ENCODE measurements around the gene CNGB1. TPM values are rescaled to one million over a fixed set of nuclear protein-coding genes. Genes with fewer than 3 reads are reported as not detected.
A peak's percentile ranks its signal among the peaks of the same experiment; 100 is the strongest.
"Not testable (repeated sequence)": the region's sequence is repeated elsewhere in the genome, so short reads cannot be mapped to it uniquely, and the experiment has no call there.

CNGB1 gene
- total and polyA plus RNA-seq, 4 donors = not detected

DNA sequence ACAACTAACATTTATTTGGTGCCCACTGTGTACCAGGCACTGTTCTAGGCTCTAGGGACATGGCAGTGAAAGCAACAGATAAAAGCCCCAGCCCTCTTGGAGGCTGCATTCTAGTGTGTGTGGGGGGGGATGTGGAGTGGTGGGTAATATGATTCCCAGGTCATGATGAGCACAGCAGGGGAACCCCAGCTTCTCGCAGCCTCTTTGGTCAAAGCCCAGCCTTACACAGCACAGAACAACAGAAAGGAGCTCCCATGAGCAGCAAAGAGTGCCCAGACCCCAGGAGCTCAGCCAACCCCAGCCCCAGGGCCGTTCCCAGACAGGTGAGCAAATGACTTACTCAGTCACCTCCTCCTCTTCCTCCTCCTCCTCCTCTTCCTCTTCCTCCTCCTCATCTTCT, 21.9 kb downstream of the CNGB1 start:
- Histone ChIP-seq H3K27ac (ENCODE audit: low read depth in 1 of 2, low read length in 2 of 2) (no peak overlapping the region), H3K4me3 (ENCODE audit: low read length in 2 of 2) (no peak overlapping the region), H3K36me3 (ENCODE audit: control insufficient read depth in 1 of 2, insufficient read depth in 2 of 2, low read length in 1 of 2) (no peaks in the 10 kb centered on the region), H3K4me1 (ENCODE audit: control insufficient read depth in 1 of 2, insufficient read depth in 2 of 2, low read length in 2 of 2) (no peaks in the 10 kb centered on the region), H3K9me3 (ENCODE audit: control insufficient read depth, low read length) (no peaks in the 10 kb centered on the region), H3K27me3 (ENCODE audit: control insufficient read depth in 1 of 2, insufficient read depth in 2 of 2, low read length in 1 of 2) (no peaks in the 10 kb centered on the region)
- ATAC-seq (ENCODE audit: low FRiP score) = no peak
- intact Hi-C loops (cut with DNase I) = no loop called here
- WGBS, 2 donors = 0 to 6% methylated on average over 2 of the region's 2 CpGs
- DNase-seq = no peak

DNA sequence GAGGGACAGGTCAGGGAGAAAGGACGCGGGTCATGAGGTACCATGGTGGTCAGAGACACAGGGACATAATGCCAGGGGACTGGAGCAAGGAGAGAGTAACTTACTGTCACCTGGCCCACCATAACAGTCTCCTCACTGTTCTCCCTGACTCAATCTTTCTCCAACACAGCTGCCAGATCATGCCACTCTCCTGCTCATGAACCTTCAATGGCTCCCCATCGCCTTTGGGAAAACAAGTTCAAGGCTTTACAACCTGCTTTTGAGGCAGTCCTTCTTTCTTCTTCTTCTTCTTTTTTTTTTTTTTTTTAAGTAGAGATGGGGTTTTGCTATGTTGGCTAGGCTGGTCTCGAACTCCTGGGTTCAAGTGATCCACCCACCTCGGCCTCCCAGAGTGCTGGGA, 22.9 kb downstream of the CNGB1 start:
- DNase-seq (no peak), ATAC-seq (ENCODE audit: low FRiP score) (no peak)
- no peak overlapping the region for H3K4me3 ChIP-seq (ENCODE audit: low read length in 2 of 2)
- no peaks in the 10 kb centered on the region for H3K36me3 ChIP-seq (ENCODE audit: control insufficient read depth in 1 of 2, insufficient read depth in 2 of 2, low read length in 1 of 2)
- intact Hi-C loops (cut with DNase I) = no loop called here
- no peaks in the 10 kb centered on the region for H3K27me3 ChIP-seq (ENCODE audit: control insufficient read depth in 1 of 2, insufficient read depth in 2 of 2, low read length in 1 of 2)
- no peaks in the 10 kb centered on the region for H3K4me1 ChIP-seq (ENCODE audit: control insufficient read depth in 1 of 2, insufficient read depth in 2 of 2, low read length in 2 of 2)
- WGBS, 2 donors = 89 to 92% methylated on average over 5 of the region's 5 CpGs
- H3K27ac ChIP-seq (ENCODE audit: low read depth in 1 of 2, low read length in 2 of 2) = no peak overlapping the region
- no peaks in the 10 kb centered on the region for H3K9me3 ChIP-seq (ENCODE audit: control insufficient read depth, low read length)

DNA sequence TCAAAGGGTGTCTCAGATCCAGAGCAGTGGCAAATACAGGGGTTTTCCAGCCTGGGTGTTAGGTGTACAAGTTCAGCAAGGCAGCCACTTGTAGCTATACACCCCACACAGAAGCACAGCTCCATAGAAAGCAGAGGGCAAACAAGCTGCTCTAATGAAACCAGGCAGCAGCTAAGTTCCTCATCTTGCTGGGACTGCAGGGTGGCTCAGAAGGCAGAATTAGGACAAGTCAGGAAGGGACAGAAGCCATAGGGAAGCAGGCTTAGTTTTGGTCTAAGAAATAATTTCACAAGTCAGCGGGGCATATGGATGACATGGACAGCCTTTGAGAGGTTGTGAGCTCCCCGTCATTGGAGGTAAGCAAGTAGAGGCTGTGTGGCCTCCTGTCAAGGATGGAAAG, 23.7 kb downstream of the CNGB1 start:
- no peaks in the 10 kb centered on the region for H3K27me3 ChIP-seq (ENCODE audit: control insufficient read depth in 1 of 2, insufficient read depth in 2 of 2, low read length in 1 of 2)
- DNase-seq (peak in 1 of 2 donors; percentile 18), ATAC-seq (ENCODE audit: low FRiP score) (no peak)
- H3K27ac ChIP-seq (ENCODE audit: low read depth in 1 of 2, low read length in 2 of 2) = no peak overlapping the region
- no peaks in the 10 kb centered on the region for H3K9me3 ChIP-seq (ENCODE audit: control insufficient read depth, low read length)
- intact Hi-C loops (cut with DNase I) = no loop called here
- no peaks in the 10 kb centered on the region for H3K36me3 ChIP-seq (ENCODE audit: control insufficient read depth in 1 of 2, insufficient read depth in 2 of 2, low read length in 1 of 2)
- H3K4me3 ChIP-seq (ENCODE audit: low read length in 2 of 2) = no peak overlapping the region
- 87 to 90% methylated on average over 2 of the region's 2 CpGs for WGBS, 2 donors
- H3K4me1 ChIP-seq (ENCODE audit: control insufficient read depth in 1 of 2, insufficient read depth in 2 of 2, low read length in 2 of 2) = no peaks in the 10 kb centered on the region

DNA sequence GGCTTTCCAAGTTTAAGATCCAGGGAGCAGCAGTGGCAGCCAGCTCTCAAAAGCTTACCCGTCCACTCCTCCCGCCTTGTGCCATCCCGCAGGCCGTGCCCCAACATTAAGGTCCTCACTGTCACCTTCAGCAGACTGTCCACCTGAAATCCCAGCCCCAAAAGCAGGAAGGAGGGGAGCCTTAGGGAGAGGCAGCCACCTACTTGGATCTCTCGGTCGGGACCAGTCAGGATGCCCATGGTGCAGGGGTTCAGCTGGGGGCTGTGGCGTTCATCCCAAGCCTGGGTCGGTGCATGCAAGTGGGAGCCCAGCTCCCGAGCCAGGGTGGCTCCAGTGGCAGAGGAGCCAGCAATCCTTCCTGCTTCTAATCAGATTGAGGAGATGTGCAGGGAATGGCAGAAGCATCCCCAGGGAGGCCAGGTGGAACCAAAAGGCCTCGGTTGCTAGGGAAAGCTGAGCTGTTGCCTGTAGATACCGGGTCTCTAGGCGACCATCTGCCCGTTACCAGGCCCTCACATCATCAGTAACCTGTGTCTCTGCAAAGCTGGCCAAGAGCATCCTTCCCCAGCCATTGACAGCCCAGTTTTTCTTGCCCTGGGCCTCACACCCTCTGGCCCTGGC, 24.6 kb downstream of the CNGB1 start:
- ATAC-seq (ENCODE audit: low FRiP score) (no peak), DNase-seq (peak in 1 of 2 donors; percentile 21)
- WGBS, 2 donors = 77 to 83% methylated on average over 13 of the region's 13 CpGs
- no peaks in the 10 kb centered on the region for H3K4me1 ChIP-seq (ENCODE audit: control insufficient read depth in 1 of 2, insufficient read depth in 2 of 2, low read length in 2 of 2)
- no peak overlapping the region for H3K4me3 ChIP-seq (ENCODE audit: low read length in 2 of 2)
- H3K27me3 ChIP-seq (ENCODE audit: control insufficient read depth in 1 of 2, insufficient read depth in 2 of 2, low read length in 1 of 2) = no peaks in the 10 kb centered on the region
- intact Hi-C loops (cut with DNase I) = no loop called here
- H3K9me3 ChIP-seq (ENCODE audit: control insufficient read depth, low read length) = no peaks in the 10 kb centered on the region
- no peaks in the 10 kb centered on the region for H3K36me3 ChIP-seq (ENCODE audit: control insufficient read depth in 1 of 2, insufficient read depth in 2 of 2, low read length in 1 of 2)
- H3K27ac ChIP-seq (ENCODE audit: low read depth in 1 of 2, low read length in 2 of 2) = no peak overlapping the region

DNA sequence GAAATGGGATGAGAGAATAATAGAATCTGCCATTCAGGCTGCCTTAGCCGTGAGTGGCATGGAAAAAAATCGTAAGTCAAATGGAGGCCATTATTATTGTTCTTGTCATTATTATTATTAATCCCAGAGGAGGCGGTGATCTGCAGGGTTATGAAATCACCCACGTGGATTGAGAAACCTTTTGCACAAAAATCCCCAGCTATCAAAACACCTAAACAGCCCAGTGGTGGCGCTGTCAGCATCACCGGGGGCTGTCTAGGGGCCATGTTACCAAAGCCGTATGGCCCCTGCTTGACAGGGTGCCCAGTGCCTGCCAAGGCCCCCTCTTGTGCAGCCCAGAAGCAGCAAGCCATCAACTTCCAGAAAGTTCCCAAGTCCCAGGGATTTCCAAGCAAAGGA, 25.2 kb downstream of the CNGB1 start:
- intact Hi-C loops (cut with DNase I) = no loop called here
- WGBS, 2 donors = 50 to 60% methylated on average over 7 of the region's 7 CpGs
- Histone ChIP-seq H3K27me3 (ENCODE audit: control insufficient read depth in 1 of 2, insufficient read depth in 2 of 2, low read length in 1 of 2) (no peaks in the 10 kb centered on the region), H3K4me3 (ENCODE audit: low read length in 2 of 2) (no peak overlapping the region), H3K9me3 (ENCODE audit: control insufficient read depth, low read length) (no peaks in the 10 kb centered on the region), H3K27ac (ENCODE audit: low read depth in 1 of 2, low read length in 2 of 2) (no peak overlapping the region), H3K4me1 (ENCODE audit: control insufficient read depth in 1 of 2, insufficient read depth in 2 of 2, low read length in 2 of 2) (no peaks in the 10 kb centered on the region), H3K36me3 (ENCODE audit: control insufficient read depth in 1 of 2, insufficient read depth in 2 of 2, low read length in 1 of 2) (no peaks in the 10 kb centered on the region)
- peak in 1 of 2 donors; percentile 21 for DNase-seq
- ATAC-seq (ENCODE audit: low FRiP score) = no peak

DNA sequence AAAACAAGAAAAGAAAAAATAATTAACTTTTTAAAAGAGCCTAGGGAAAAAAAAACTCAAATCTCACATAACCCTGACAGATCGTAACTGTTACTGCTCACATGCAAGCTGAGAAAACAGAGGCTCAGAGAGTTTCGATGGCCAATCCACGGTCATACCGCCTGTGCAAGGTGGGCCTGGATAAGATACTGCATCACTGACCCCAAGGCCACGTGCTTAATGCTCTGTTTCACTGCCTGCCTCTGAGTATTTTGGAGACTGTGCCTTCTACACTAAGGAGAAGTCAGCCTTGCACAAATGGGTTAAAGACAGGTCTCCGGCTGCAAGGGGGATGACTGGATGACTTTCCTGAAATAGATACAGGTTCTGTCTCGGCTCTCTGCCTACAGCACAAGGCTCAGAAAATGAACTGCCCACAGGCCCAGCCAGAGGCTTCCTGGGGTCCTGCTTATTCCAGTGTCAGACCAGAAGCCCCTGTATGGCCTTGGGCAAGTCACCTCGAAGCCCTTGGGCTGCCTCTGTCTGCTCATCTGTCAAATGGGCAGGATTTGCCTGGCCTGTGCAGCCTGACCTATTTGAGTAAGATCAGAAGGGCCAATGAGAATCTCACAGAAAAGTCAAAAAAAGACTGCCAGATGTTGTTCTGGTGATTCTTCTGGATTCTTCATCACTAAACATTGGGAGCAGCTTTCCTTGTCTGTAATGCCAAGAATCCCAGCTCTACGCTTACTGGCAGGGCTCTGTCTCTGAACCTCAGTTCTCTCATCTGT, 25.8 kb downstream of the CNGB1 start:
- WGBS, 2 donors = 82 to 83% methylated on average over 9 of the region's 9 CpGs
- ATAC-seq (ENCODE audit: low FRiP score) (no peak), DNase-seq (peak in 1 of 2 donors; percentile 12)
- Histone ChIP-seq H3K27me3 (ENCODE audit: control insufficient read depth in 1 of 2, insufficient read depth in 2 of 2, low read length in 1 of 2) (no peaks in the 10 kb centered on the region), H3K27ac (ENCODE audit: low read depth in 1 of 2, low read length in 2 of 2) (no peak overlapping the region), H3K36me3 (ENCODE audit: control insufficient read depth in 1 of 2, insufficient read depth in 2 of 2, low read length in 1 of 2) (no peaks in the 10 kb centered on the region), H3K4me3 (ENCODE audit: low read length in 2 of 2) (no peak overlapping the region), H3K9me3 (ENCODE audit: control insufficient read depth, low read length) (no peaks in the 10 kb centered on the region), H3K4me1 (ENCODE audit: control insufficient read depth in 1 of 2, insufficient read depth in 2 of 2, low read length in 2 of 2) (no peaks in the 10 kb centered on the region)
- intact Hi-C loops (cut with DNase I) = no loop called here

DNA sequence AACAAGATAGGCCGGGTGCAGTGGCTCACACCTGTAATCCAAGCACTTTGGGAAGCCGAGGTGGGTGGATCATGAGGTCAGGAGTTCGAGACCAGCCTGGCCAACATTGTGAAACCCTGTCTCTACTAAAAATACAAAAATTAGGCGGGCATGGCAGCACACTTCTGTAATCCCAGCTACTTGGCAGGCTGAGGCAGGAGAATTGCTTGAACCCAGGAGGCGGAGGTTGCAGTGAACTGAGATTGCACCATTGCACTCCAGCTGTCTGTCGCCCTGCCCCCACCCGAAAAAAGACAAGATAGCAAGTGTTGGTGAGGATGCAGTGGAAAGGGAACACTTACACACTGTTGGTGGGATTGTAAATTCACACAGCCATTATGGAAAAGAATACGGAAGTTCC, 27.5 kb downstream of the CNGB1 start:
- H3K9me3 ChIP-seq (ENCODE audit: control insufficient read depth, low read length); DNase-seq; intact Hi-C loops (cut with DNase I); H3K27ac ChIP-seq (ENCODE audit: low read depth in 1 of 2, low read length in 2 of 2); H3K4me3 ChIP-seq (ENCODE audit: low read length in 2 of 2); H3K4me1 ChIP-seq (ENCODE audit: control insufficient read depth in 1 of 2, insufficient read depth in 2 of 2, low read length in 2 of 2); H3K27me3 ChIP-seq (ENCODE audit: control insufficient read depth in 1 of 2, insufficient read depth in 2 of 2, low read length in 1 of 2); H3K36me3 ChIP-seq (ENCODE audit: control insufficient read depth in 1 of 2, insufficient read depth in 2 of 2, low read length in 1 of 2); ATAC-seq (ENCODE audit: low FRiP score): not testable (repeated sequence)
- WGBS, 2 donors = 67 to 73% methylated on average over 8 of the region's 8 CpGs

DNA sequence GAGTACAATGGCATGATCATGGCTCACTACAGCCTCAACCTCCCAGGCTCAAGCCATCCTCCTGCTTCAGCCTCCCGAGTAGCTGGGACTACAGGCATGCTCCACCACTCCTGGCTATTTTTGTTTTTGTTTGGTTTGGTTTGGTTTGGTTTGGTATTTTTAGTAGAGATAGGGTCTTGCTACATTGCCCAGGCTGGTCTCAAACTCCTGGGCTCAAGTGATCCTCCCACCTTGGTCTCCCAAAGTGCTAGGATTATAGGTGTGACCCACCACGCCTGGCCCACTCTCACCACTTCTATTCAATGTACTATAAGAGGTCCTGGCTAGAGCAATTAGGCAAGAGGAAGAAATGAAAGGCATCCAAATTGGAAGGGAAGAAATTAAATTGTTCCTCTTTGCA, 29.0 kb downstream of the CNGB1 start:
- H3K27ac ChIP-seq (ENCODE audit: low read depth in 1 of 2, low read length in 2 of 2); H3K27me3 ChIP-seq (ENCODE audit: control insufficient read depth in 1 of 2, insufficient read depth in 2 of 2, low read length in 1 of 2); intact Hi-C loops (cut with DNase I); ATAC-seq (ENCODE audit: low FRiP score); H3K9me3 ChIP-seq (ENCODE audit: control insufficient read depth, low read length); DNase-seq; H3K36me3 ChIP-seq (ENCODE audit: control insufficient read depth in 1 of 2, insufficient read depth in 2 of 2, low read length in 1 of 2); H3K4me1 ChIP-seq (ENCODE audit: control insufficient read depth in 1 of 2, insufficient read depth in 2 of 2, low read length in 2 of 2); H3K4me3 ChIP-seq (ENCODE audit: low read length in 2 of 2): not testable (repeated sequence)
- 90 to 91% methylated on average over 2 of the region's 2 CpGs for WGBS, 2 donors

DNA sequence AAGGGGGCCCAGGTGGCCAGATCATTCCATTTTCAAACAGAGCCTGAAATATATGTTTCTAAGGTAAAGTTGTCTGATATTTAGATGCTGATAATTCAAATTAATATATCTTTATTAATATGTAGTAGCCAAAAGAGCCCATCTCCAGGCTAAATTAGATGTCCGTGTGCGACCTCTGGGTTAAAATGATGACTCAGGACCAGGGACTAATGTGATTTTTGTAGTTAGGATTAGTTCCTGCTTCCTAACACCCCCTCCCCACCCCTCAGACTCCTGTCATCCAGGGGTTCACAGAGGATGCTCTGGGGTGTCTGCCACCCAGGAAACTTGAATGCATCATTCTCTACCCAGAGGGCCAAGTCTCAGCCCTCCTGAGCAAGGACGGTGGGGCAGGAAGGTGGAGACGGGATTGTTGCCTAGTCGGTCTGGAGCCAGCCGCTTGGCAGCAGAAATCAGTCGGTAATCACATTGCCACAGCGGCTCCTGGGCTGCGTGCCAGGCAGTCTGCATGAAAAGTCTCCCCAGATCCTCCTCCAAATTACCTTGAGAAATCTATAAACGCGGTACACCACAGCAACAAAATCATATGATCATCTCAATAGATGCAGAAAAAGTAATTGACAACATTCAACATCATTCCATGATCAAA, 29.8 kb downstream of the CNGB1 start:
- ATAC-seq (ENCODE audit: low FRiP score) (no peak), DNase-seq (peak in 1 of 2 donors; percentile 58)
- intact Hi-C loops (cut with DNase I) = no loop called here

More for the DNA sequence above, 29.8 kb downstream of the CNGB1 start:
- Histone ChIP-seq H3K36me3 (ENCODE audit: control insufficient read depth in 1 of 2, insufficient read depth in 2 of 2, low read length in 1 of 2) (no peaks in the 10 kb centered on the region), H3K4me1 (ENCODE audit: control insufficient read depth in 1 of 2, insufficient read depth in 2 of 2, low read length in 2 of 2) (no peaks in the 10 kb centered on the region), H3K27ac (ENCODE audit: low read depth in 1 of 2, low read length in 2 of 2) (no peak overlapping the region), H3K4me3 (ENCODE audit: low read length in 2 of 2) (no peak overlapping the region), H3K9me3 (ENCODE audit: control insufficient read depth, low read length) (no peaks in the 10 kb centered on the region), H3K27me3 (ENCODE audit: control insufficient read depth in 1 of 2, insufficient read depth in 2 of 2, low read length in 1 of 2) (no peaks in the 10 kb centered on the region)
- 22 to 24% methylated on average over 11 of the region's 11 CpGs for WGBS, 2 donors

Data from aorta (tissue), 5 donors.